Inflammatory macrophage treated with lipopolysaccharide for 1 hour (primary cell): ENCODE data around the gene MOK.

Source experiments
- DNase-seq, 2 donors: peaks; one replicate each; pipeline ENCODE4 v3.0.0-alpha.2; 2020 to 2022

MOK gene

DNA sequence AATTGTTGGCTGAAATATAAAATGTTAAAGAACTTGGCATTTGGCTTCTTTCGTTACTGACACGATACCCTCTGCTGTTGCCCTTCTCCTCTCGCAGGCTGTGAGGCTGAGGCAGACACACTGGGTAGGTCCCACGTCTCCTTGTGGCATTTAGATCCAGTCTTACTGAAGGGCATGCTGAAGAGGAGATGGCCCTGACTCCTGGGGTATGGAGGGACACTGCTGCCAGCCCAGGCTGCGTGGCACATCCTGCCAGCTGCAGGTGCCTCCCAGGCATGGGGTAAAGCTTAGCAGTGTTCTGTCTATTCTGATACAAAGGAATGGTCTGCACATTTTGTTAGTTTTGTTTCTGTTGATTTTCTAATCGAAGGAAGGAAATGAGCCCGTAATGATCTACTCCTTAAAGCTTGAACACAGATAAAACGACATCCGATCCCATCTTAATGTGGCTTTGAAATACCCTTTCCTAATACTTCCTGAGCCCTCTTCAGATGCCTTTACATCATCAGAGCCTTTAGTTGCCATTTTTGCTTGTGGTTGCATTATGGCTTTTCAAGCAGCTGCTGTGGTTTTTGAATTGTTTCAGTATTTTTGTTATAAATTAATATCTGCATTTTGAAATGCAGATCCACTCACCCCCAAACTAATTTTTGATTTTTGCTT lies 104.1 kb downstream of the MOK start:
- DNase-seq, result no peak

DNA sequence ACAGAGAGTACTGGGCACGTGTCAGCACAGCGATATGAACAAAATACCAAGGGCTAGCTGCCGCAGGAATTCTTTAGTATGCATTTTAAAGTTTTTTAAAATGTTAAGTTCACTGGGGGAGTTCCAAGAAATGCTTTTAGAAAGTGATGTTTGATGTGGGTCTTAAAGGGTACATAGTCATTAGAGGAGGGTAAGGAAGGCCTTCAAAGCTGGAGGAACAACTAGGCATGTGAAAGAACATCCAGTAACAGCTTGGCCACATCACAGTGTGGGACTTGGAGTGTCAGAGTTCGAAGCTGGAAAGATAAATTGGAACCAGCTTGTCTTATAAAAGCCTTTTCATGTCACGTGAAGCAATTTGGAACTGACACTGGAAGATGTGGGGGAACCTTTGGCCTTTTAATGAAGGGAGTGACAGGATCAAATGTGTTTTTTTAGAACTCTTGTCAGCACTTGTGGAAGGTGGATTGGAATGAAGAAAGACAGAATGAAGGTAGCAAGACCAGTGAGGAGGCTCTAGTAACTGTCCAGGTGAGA lies 107.6 kb downstream of the MOK start:
- no peak for DNase-seq

DNA sequence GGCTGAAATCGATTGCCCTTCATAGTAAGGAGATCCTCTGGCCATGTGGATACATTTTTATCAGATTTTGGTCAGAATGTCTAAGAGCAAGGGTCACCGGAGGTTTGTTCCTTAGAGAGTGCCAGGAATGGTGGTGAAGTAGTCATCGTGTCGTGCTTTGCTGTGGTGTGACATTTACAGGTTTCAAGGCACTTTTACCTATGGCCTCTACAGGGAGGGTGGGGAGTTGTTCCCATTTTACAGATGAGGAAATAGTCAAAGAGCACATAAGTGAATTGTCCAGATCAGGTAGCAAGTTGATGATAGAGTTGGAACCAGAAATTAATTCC lies 108.1 kb downstream of the MOK start:
- DNase-seq, result no peak

GRCh38 chr14:102196039-102196901 lies 108.7 kb downstream of the MOK start:
- no peak for DNase-seq

GRCh38 chr14:102195446-102195845 lies 109.5 kb downstream of the MOK start:
- no peak for DNase-seq

GRCh38 chr14:102194856-102195255 lies 110.1 kb downstream of the MOK start:
- DNase-seq, result no peak

DNA sequence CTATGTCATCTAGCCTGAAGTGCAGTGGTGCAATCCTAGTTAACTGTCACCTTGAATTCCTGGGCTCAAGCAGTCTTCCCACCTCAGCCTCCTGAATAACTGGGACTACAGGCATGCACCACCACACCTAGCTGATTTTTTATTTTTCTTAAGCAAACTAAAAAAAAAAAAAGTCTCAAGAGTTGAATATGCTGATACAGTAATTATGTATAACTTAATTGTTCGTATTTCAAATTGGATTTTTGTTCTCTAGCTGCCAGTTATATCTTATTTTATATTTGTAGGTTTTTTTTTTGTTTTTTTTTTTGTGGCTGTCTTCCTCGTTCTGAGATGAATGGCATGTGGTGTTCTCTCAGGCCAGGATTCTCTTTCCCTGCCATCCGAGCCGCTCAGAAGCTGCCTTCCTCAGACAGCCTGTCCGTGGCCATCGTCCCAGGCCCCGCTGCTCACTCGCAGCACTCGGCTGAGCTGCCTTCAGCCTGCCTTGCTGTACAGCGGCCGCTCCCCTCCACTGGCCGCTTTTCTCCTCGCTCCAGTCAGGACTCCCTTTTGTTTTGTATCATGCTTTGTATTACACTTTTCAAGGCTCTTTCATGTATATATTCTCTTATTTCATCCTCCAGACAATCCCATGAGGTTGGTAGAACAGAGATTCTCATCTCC lies 112.0 kb downstream of the MOK start:
- DNase-seq, result no peak

GRCh38 chr14:102189874-102190273 lies 115.1 kb downstream of the MOK start:
- DNase-seq, result no peak

GRCh38 chr14:102188187-102188586 lies 116.8 kb downstream of the MOK start:
- DNase-seq, result no peak

GRCh38 chr14:102187568-102188001 lies 117.4 kb downstream of the MOK start:
- DNase-seq, result no peak

DNA sequence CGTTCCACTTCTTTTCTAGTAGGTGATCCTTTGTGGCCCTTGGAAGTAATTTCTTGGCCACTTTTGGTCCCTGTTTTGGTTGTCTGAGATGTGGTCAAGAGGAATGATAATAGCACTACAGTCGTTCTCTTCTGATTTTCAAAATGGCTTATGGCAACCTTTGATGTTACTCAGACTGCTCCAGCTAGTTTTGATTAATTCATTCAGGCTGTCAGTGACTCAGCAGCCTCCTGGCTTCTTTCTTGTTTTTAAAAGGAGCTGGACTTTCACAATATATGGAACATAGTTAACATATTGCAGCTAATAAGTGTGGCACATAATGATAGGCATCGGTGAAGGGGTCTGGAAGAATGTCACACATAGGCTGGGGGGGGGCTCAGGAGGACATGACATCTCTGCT lies 117.9 kb downstream of the MOK start:
- no peak for DNase-seq

DNA sequence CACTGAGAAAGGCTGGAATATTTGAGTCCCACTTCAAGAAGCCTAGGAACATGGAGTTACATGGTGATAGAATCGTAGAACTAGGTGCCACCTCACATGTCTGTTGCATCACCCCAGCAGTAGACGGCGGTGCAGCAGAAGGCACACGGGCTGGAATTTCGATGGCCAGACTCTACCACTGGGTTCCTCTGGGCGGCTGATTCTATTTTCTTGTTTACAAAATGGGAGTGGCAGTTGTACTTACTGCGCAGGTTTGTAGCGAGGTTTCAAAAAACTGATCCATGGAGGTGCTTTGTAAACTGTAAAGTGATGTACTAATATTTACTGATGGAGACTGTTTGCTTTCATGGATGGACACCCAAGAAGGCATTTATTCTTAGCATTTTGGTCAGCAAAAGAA lies 119.6 kb downstream of the MOK start:
- no peak for DNase-seq

DNA sequence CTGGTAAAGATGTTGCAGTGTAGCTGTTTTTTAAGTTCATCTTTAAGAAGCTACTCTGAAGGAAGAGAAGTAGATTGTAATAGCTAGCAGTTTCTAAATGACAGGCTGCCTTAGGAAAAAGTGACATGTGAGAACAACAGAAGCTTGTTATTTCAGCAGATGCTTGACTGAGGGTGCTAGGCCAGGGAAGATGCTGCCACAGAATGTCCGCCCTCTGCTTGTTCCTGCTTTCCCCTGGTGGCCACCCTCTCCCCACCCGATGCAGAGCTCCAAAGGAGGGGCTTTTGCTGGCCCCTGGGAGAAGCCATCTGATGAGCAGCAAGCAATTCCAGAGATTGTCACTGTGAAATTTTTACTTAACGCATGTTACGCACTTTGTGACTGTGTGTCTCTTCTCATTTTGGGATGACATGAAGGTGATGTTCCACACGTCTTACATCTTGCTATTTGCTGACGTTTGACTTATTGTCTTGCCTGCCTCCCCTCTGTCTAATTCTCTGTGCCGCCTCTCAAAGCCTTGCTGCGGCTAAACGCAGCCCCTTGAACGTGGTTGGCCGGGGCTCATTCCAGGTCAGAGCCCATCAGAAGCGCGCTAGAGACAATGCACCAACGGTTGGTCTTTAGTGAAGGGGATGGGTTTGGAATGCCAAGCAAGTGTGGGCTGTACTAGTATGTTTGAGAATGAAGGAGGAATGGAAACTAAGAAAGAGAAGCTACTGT lies 120.5 kb downstream of the MOK start:
- no peak for DNase-seq

GRCh38 chr14:102183886-102184285 lies 121.1 kb downstream of the MOK start:
- DNase-seq, result no peak

- no peak for DNase-seq
Measured at GRCh38 chr14:102182936-102183619, 121.9 kb downstream of the MOK start.

- peak; percentile 31 to 37 for DNase-seq
Measured at GRCh38 chr14:102182190-102182589, 122.8 kb downstream of the MOK start.

GRCh38 chr14:102181187-102181586 lies 123.8 kb downstream of the MOK start:
- DNase-seq, result no peak

- no peak for DNase-seq
Measured at GRCh38 chr14:102180248-102180998, 124.5 kb downstream of the MOK start.
